HG03108 (cell line): ENCODE measurements around the gene FAM229B.
A peak's percentile ranks its signal among the peaks of the same experiment; 100 is the strongest.
"Not testable (repeated sequence)": the region's sequence is repeated elsewhere in the genome, so short reads cannot be mapped to it uniquely, and the experiment has no call there.

ENCODE experiments used
- ATAC-seq: cut with Tn5 transposase; IDR thresholded peaks from one replicate; pipeline ENCODE4 v1.9.1; 2021; ENCODE audit warnings: moderate library complexity; ENCODE audit not compliant: unreplicated experiment

FAM229B gene

GRCh38 chr6:112062966-112063365 is 24.4 kb upstream of the FAM229B start:
- no peak for ATAC-seq

DNA sequence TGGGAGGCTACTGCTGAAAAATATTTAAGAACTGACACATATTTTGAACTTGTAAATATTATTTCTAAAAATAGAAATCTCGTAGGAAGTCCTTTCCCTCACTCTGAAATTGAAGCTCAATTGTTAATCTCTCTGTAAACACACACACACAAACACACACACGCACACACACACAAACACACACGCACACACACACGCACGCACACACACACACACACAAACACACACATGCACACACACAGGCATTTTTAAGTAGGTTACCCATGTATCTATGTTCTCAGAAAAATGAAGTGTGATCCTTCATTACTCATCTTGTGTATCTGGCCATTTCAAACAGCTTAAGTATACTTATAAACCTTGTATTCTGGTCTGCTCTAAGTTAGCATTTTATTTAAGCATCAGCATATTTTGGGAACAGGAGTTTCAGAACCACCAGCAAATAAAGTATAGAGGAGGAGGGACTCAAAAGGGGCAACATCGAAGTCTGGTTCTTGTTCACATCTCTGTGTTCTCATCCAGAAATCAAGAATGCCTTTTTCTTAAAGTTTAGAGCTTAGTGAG is 21.9 kb upstream of the FAM229B start:
- no peak for ATAC-seq

- ATAC-seq = no peak
Observed at GRCh38 chr6:112066606-112067005, 20.8 kb upstream of the FAM229B start.

- no peak for ATAC-seq
Observed at GRCh38 chr6:112081569-112081968, 5.8 kb upstream of the FAM229B start.

DNA sequence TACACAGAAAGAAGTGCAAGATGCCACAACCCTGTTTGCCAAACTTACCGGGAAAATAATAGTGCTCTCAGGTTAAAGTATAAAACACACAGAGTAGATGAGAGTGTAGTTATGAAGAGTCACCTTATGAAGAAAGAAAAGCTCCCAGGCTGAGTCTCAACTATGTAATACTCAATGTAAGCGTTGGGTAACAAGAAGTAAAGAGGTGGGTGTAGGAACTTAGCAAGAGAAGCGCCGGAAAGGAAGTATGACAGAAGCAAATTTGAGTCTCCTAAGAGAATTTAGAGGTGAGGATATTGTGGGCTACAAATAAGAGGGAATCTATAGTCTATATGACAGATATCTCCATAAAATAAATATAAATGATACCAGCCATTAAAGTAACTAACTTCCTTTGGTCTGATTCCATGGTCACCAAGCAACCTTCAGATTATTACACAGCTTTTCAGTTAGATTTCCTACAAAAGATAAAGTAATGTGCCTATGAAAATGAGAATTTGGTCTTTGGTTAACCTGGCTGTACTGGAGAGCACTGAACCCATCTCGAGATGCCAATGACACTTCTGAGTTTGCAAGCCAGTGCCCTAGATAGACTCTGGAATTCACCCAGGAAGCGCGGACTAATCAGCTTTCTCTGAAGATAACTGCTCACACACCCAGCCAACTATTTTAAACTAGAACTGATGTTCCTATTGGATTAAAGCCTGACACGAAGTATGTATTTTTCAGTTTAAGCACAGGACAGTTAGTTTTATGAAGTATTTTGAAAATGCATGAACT is 1.9 kb upstream of the FAM229B start:
- no peak for ATAC-seq

- peak; percentile 19 for ATAC-seq
Observed at GRCh38 chr6:112086744-112087135, 651 bp upstream of the FAM229B start.

- ATAC-seq = peak; percentile 0
Observed at GRCh38 chr6:112087916-112088315, 525 bp downstream of the FAM229B start.

DNA sequence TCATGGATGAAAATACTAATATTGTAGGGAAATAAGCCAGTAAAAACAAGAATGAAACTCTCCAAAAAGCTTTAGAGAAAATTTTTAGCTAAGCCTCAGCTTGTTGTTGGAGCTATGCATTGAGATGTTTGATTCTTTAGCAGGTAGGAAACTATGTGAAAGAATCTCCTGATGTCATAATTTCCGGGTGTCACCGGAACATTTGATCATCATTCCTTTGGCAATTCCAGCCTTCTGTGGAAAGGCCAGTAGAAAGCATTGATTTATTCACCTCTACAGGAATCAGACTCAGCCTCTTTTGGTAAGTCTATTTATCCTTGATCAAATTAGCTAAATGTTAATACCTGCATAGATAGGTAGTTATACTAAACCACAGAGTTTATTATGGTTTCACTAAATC is 9.5 kb downstream of the FAM229B start:
- ATAC-seq = no peak

DNA sequence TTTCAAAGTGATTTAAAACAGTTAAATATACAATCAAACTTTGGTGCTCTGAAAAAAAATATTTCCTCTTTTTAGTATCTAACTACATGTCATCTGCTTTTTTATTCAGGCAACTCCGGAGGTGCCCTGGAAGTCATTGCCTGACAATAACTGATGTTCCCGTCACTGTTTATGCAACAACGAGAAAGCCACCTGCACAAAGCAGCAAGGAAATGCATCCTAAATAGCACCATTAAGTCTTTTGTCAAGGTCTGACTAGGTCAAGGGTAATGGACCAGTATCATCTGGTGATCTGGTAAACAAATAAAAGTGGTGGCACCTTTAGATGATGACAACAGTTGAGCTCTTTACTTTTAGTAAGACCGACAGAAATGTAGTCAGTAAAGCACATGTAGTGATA is 13.2 kb downstream of the FAM229B start:
- ATAC-seq = no peak

GRCh38 chr6:112106026-112106425 is 18.6 kb downstream of the FAM229B start:
- not testable (repeated sequence) for ATAC-seq

- no peak for ATAC-seq
Observed at GRCh38 chr6:112106562-112106961, 19.2 kb downstream of the FAM229B start.

DNA sequence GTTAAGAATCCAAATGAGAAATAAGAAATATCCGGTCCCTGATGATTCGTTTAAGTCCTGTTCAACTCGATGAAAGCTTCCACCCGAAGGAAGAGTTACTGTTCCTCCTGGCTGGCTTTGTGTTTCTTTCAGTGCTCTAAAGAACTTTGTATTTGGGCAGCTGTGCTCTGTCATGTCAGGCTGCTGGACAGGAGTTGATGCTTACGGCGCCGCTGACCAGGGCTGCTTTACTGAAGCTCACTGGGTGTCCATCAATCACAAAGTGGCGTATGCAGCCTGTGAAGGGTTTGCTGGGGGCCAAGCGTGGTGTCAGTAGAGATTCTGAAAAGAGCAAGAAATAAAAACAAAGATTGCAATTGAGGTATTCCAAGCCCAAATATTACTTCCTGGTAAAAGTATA is 21.9 kb downstream of the FAM229B start:
- ATAC-seq = no peak

GRCh38 chr6:112113431-112113830 is 26.0 kb downstream of the FAM229B start:
- ATAC-seq = no peak

DNA sequence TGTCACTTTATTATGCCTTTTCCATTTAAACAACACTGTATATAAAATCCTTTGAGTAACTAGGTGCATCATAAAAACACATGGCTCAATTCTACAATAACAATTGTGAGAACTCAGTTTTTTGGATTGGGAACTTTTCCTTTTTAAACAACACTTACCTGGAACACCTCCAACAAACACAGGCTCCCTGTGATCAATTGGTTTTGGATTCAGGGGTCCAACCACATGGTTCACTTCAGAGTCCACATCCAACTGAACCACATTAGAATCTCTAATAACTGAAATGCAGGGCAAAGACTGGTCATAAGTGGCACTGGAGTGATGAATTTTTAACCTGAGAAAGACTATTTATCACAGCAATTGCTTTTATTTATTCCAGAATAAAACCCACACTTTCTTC is 26.5 kb downstream of the FAM229B start:
- no peak for ATAC-seq

DNA sequence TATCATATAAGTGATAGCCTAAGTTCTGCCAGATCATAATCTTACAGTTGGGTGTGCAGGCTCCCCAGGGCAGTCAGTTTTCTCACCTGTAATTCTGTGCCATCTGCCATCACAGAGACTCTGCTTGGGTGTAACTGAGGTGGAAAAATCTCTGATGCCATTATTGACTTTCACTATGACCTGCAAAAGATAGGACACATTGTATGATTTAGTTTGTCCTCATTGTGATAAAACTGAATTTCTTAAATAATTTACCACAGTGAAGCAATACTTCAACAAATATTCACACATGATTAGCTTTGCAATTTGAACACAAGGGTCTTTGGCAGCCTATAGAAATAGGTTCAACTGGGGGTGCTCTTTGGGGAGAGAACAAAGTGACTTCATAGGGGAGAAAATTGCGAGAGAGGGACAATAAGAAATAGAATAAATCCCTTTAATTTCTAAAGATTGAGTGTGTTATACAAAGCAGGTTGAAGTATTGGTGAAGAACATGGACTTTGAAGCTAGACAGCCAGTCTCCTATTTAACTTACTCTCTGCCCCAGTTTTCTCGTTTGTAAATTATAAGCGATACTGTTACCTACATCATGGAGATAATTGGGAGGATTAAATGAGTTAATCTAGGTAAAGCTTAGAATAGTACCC is 27.3 kb downstream of the FAM229B start:
- no peak for ATAC-seq

GRCh38 chr6:112116221-112116620 is 28.8 kb downstream of the FAM229B start:
- no peak for ATAC-seq

DNA sequence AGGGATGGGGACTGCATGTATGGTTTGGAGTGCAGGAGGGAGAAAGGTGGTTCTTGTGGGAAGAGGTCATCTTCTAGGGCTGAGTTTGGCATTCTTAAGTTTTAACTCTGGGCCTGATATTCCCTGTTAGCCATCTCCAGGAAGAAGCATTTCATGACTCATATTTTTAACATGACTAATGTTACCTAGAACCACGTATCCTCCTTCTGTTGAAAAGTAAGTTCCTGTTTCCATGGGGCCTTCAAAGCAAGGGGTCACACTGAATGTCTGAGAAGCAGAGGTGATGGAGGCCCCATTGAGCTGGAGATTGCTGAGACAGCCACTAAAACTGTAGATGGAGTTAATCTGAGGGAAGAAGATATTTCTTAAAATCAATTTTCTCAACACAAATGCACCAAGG is 30.2 kb downstream of the FAM229B start:
- ATAC-seq = no peak

DNA sequence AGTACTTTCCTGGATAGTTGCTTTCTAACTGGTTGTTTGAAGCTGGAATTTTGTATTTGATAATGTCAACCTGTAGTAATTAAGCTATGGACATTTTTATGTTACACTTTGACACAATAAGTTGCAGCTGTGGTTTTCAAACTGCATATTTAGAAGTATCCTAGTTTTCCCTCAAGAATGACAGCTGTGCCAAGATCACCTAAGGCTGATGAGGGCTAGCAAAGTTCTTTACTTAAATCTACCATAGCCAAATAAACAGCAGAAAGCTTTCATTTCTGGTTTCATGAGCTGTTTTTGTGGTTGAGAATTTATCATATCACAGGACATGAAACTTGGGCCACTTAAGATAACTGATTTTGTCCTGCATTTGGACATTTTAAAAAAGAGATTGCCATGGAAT is 30.6 kb downstream of the FAM229B start:
- no peak for ATAC-seq

GRCh38 chr6:112122756-112123155 is 35.4 kb downstream of the FAM229B start:
- ATAC-seq = no peak

DNA sequence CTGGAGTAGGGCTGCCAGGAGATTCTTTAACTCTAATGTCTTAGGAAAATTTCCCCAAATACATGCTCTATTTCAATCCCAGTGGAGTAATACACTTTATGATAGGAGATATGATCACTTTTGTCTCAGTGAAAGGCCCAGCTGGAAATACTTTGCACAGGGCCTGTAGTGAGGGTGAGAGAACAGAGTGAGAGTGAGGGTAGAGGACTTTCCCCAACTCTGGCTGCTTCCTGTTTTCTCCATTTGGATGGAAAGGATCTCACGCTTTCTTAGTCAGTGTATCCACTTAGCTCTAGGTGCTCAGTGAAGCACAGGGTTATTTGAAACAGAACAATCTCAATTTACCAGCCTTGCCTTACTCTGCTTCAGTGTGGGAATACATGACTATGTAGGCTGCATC is 36.6 kb downstream of the FAM229B start:
- ATAC-seq = no peak

DNA sequence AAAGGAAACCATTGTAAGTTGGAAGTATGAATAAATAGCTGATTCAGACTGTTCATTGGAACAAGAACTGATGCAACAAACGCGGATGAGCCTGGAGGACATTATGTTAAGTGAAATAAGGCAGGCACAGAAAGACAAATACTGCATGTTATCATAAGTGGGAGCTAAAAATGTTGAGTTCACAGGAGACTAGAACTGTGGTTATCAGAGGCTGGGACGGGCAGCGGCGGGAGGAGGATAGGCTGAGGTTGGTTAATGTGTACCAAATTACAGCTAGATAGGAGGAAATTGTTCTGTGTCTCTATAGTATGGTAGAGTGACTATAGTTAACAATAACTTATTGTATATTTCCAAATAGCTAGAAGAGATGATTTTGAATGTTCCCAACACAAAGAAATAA is 40.8 kb downstream of the FAM229B start:
- ATAC-seq = no peak

GRCh38 chr6:112130878-112131277 is 43.5 kb downstream of the FAM229B start:
- no peak for ATAC-seq
